K562 treated with DMSO at 1 percent for 24 hours (cell line): ENCODE results near the gene DDB1. TPM values are rescaled to one million over a fixed set of nuclear protein-coding genes. Genes with fewer than 3 reads are reported as not detected.

Source experiments
- total RNA-seq: library from RNA; unstranded; fragments of 300-600 nt; gene quantifications from 2 replicates; pipeline ENCODE4 v1.2.3, GENCODE V29; 2022; ENCODE audit warnings: low read depth; ENCODE audit not compliant: insufficient read depth

DDB1 gene
- 159 and 172 TPM in 2 replicates for total RNA-seq

GRCh38 chr11:61332797-61333549 is at the start of gene DDB1, which contains the start of gene TKFC:
DDB1 (minus strand) TSS chr11:61333105; CDS start chr11:61332968, 137 bp downstream.
TKFC (plus strand) TSS chr11:61333228; CDS start chr11:61334729, 1,501 bp downstream.

GRCh38 chr11:61361741-61362541 is 29.0 kb upstream of the DDB1 start, which contains the start of the genes CYB561A3 and TMEM138:
CYB561A3 (minus strand) TSS chr11:61361882; CDS start chr11:61356713, 5,169 bp downstream.
TMEM138 (plus strand) TSS chr11:61362374; CDS start chr11:61364391, 2,017 bp downstream.

GRCh38 chr11:61294717-61295595 is 37.9 kb downstream of the DDB1 start, which contains the start of gene VWCE:
VWCE (minus strand) TSS chr11:61295316; CDS start chr11:61295037, 279 bp downstream.

Other genes with a start within 250 kb of the DDB1 start
- not detected in 2 replicates for gene CD5, start 230.6 kb downstream of the DDB1 start, total RNA-seq
- 25.3 and 26.6 TPM in 2 replicates for gene VPS37C, start 171.7 kb downstream of the DDB1 start, total RNA-seq
- not detected in 2 replicates for gene PGA3, start 129.6 kb downstream of the DDB1 start, total RNA-seq
- gene PGA4, start 110.8 kb downstream of the DDB1 start, total RNA-seq = not detected in 2 replicates
- gene PGA5, start 91.9 kb downstream of the DDB1 start, total RNA-seq = not detected in 2 replicates
- 1.9 and 2.3 TPM in 2 replicates for gene VWCE, start 37.8 kb downstream of the DDB1 start, total RNA-seq
- gene TKFC, start 123 bp upstream of the DDB1 start, total RNA-seq = 38.6 and 49.7 TPM in 2 replicates
- gene CYB561A3, start 28.8 kb upstream of the DDB1 start, total RNA-seq = 113 and 115 TPM in 2 replicates
- gene TMEM138, start 29.3 kb upstream of the DDB1 start, total RNA-seq = 34.0 and 35.9 TPM in 2 replicates
- gene TMEM216, start 59.5 kb upstream of the DDB1 start, total RNA-seq = 7.4 and 8.3 TPM in 2 replicates
- gene CPSF7, start 96.9 kb upstream of the DDB1 start, total RNA-seq = 55.1 and 58.4 TPM in 2 replicates
- 38.9 and 46.5 TPM in 2 replicates for gene SDHAF2, start 97.0 kb upstream of the DDB1 start, total RNA-seq
- 0.27 and 0.47 TPM in 2 replicates for gene LRRC10B, start 175.6 kb upstream of the DDB1 start, total RNA-seq
- 0.09 and 0.43 TPM in 2 replicates for gene SYT7, start 248.0 kb upstream of the DDB1 start, total RNA-seq